ENCODE measurements around the gene MAB21L3.

The MAB21L3 gene

GRCh38 chr1:116164604-116165368 is 53.6 kb downstream of the MAB21L3 start:
- TF ChIP-seq JUND (IDR thresholded peaks at IDR 0.05; ENCODE audit: low read depth): no peak
- no peak for DNase-seq (ENCODE audit: low read depth in 1 of 2, low spot score in 1 of 2)
- in situ Hi-C loops (cut with HindIII; ENCODE audit: low pct_unique_long_range_greater_than_20kb, low sequenced_read_pairs): no loop called here

DNA sequence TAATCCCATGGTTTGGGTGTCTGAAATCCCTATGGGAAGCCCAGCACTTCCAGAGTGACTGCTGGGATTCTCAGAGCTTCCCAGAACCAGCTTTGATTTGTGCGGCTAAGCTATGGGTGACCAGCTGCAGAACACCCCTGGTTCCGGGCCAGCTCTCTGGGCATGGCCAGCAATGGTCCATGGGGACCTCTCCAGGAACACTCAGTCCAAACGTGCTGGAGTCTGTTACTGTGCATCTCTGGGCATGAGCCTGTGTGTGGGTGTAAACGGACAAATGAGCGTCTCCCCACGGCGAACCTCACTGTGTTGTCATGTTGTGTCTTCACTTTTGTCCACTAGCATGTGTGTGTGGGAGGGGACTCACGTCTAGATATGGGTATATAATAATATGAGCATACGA is 54.4 kb downstream of the MAB21L3 start:
- no peak for DNase-seq (ENCODE audit: low read depth in 1 of 2, low spot score in 1 of 2)
- TF ChIP-seq JUND (IDR thresholded peaks at IDR 0.05; ENCODE audit: low read depth): no peak
- in situ Hi-C loops (cut with HindIII; ENCODE audit: low pct_unique_long_range_greater_than_20kb, low sequenced_read_pairs): no loop called here

- in situ Hi-C loops (cut with HindIII; ENCODE audit: low pct_unique_long_range_greater_than_20kb, low sequenced_read_pairs): no loop called here
- no peak for TF ChIP-seq JUND (IDR thresholded peaks at IDR 0.05; ENCODE audit: low read depth)
- DNase-seq (ENCODE audit: low read depth in 1 of 2, low spot score in 1 of 2): no peak
These were observed 54.9 kb downstream of the MAB21L3 start for GRCh38 chr1:116166011-116166571.

GRCh38 chr1:116166655-116167054 is 55.5 kb downstream of the MAB21L3 start:
- in situ Hi-C loops (cut with HindIII; ENCODE audit: low pct_unique_long_range_greater_than_20kb, low sequenced_read_pairs): no loop called here
- no peak for TF ChIP-seq JUND (IDR thresholded peaks at IDR 0.05; ENCODE audit: low read depth)
- DNase-seq (ENCODE audit: low read depth in 1 of 2, low spot score in 1 of 2): no peak

DNA sequence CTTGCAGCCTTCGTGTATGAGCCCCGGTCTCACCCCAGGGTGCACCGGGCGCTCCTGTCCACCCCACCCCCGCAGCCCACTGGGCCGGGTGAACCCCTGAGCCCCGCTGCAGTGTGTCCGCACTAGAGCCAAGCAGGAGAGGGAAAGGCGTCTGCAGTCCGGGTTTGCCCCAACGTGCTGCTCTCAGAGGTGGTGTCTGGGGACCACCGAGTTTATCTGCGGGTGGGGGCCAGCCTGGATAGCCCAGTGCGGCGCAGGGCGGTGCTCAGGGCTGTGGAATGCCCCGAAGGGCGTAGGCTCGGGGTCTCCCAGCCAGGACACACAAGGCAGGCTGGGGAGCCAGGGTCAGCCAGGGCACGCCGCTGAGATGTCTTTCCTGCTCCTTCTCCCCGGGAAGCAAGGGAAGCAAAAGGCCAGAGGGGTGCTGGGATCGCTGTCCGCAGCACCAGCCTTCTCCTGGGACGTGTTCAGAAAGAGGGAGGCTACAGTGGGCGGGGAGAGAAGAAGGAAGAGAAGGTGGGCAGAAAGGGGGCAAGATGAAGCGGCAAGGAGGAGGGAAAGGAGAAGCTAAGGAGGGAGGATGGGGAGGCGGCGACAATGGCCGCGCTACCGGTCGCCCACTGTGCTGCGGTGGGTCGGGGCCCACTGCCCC is 56.6 kb downstream of the MAB21L3 start:
- in situ Hi-C loops (cut with HindIII; ENCODE audit: low pct_unique_long_range_greater_than_20kb, low sequenced_read_pairs): no loop called here
- TF ChIP-seq JUND (IDR thresholded peaks at IDR 0.05; ENCODE audit: low read depth): no peak
- DNase-seq (ENCODE audit: low read depth in 1 of 2, low spot score in 1 of 2): no peak

DNA sequence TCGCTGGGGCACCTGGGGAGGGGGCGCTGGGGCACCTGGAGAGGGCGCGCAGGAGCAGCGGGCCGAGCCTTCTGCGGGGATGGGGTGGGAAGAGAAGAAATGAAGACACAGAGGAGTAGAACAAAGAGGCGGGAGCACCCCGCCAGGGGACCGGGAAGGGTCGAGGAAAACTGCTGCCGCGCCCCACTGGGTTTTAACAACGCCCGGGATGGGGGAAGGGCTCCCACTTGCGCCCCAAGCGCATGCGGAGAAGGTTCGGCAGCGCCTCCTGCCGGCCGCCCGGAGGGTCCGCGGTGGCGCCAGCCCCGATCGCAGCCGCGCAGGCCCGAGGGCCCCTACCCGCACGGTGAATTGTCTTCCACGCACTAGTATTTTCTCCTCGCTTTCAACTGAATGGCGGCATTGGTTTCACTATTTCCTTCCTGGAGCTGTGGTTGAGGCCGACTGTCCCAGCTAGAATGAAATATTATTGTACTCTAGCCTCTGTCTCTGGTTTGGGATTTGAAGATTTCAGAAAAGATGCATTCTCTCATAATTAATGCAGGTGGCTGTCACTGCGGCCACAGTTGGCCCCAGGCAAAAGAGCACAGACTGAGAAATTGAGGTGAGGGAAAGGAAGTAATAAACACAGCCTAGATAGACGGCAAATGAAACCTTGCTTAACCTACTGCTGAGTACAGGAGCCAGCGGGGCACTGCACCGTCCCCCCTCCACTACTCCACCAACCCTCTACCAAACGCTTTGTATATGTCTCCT is 57.3 kb downstream of the MAB21L3 start:
- in situ Hi-C loops (cut with HindIII; ENCODE audit: low pct_unique_long_range_greater_than_20kb, low sequenced_read_pairs): no loop called here
- TF ChIP-seq JUND (IDR thresholded peaks at IDR 0.05; ENCODE audit: low read depth): no peak
- DNase-seq (ENCODE audit: low read depth in 1 of 2, low spot score in 1 of 2): peak; percentile 31 to 65

- in situ Hi-C loops (cut with HindIII; ENCODE audit: low pct_unique_long_range_greater_than_20kb, low sequenced_read_pairs): no loop called here
- TF ChIP-seq JUND (IDR thresholded peaks at IDR 0.05; ENCODE audit: low read depth): no peak
- DNase-seq (ENCODE audit: low read depth in 1 of 2, low spot score in 1 of 2): no peak
These were observed 58.7 kb downstream of the MAB21L3 start for GRCh38 chr1:116169898-116170297.

DNA sequence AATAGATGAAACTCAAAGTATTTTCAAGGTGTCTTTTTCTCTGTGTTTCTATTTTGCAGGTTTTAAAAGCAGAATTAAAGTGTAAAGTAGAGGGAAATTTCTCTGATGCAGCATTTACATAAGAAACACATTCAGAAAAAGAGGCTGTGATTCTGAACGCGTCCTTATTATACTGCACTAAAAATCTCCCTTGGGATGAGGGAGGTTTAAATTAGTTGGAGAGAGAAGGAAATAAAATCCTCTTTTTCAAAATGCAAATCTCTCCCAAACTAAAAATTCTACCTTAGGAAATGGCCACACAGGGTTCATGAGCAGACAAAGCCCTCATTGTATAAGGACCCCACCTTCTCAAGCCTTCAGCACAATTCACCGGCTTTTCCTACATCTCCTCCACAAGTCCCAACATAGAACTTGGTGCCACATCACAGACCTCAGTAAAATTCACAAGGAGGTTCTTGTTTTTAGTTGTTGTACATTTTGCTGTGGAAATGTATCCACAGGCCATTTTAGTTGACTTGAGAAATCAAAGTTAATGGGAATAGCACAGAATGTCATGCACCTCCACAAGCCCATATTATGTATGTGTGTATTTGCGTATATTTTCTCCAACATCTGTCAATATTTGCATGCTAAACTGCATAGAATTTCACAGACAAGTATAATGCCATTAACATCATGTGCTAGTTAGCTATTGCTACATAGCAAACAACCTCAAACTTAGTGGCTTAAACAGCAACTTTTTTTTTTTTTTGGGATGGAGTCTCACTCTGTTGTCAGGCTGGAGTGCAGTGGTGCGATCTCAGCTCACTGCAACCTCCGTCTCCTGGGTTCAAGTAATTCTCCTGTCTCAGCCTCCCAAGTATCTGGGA is 59.8 kb downstream of the MAB21L3 start:
- in situ Hi-C loops (cut with HindIII; ENCODE audit: low pct_unique_long_range_greater_than_20kb, low sequenced_read_pairs): no loop called here
- no peak for TF ChIP-seq JUND (IDR thresholded peaks at IDR 0.05; ENCODE audit: low read depth)
- DNase-seq (ENCODE audit: low read depth in 1 of 2, low spot score in 1 of 2): no peak

DNA sequence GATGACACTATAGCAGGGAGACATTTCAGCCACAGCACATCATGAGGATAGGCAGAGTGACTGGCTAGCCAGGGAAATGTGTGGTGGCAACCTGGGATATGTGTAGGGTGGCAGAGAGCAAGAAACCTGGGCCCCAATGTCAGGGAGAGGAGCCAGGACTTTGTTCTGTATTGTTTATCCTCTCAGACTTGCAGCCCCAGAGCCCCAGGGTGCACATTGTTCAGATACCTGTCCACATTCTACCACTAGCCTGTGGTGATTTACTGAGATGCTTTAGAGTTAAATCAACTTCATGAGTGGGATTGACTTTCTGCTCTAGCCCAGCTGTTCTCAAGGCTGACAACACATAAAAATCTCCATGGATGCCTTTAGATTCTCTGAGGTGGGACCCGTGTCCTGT is 61.5 kb downstream of the MAB21L3 start:
- peak in 1 of 2 experiments; percentile 70 for DNase-seq (ENCODE audit: low read depth in 1 of 2, low spot score in 1 of 2)
- TF ChIP-seq JUND (IDR thresholded peaks at IDR 0.05; ENCODE audit: low read depth): no peak
- in situ Hi-C loops (cut with HindIII; ENCODE audit: low pct_unique_long_range_greater_than_20kb, low sequenced_read_pairs): no loop called here

- no peak for DNase-seq (ENCODE audit: low read depth in 1 of 2, low spot score in 1 of 2)
- no peak for TF ChIP-seq JUND (IDR thresholded peaks at IDR 0.05; ENCODE audit: low read depth)
- in situ Hi-C loops (cut with HindIII; ENCODE audit: low pct_unique_long_range_greater_than_20kb, low sequenced_read_pairs): no loop called here
These were observed 64.4 kb downstream of the MAB21L3 start for GRCh38 chr1:116175611-116176010.

DNA sequence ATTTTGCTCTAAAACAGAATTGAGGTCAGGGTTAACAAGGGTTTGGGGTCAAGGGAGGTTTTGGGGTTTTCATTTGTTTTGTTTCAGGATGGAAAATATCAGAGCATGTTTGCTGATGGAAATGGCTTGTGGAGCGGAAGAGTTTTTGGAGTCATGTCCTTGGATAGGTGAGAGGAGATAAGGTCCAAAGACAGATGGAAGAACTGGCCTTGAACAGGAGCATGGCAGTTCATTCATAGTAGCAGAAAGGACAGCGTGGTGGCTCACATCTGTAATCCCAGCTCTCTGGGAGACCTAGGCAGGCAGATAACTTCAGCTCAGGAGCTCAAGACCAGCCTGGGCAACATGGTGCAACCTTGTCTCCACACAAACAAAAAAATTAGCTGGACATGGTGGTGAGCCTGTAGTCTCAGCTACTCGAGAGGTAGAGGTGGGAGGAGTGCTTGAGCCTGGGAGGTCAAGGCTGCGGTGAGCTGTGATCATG is 65.1 kb downstream of the MAB21L3 start:
- in situ Hi-C loops (cut with HindIII; ENCODE audit: low pct_unique_long_range_greater_than_20kb, low sequenced_read_pairs): no loop called here
- no peak for DNase-seq (ENCODE audit: low read depth in 1 of 2, low spot score in 1 of 2)
- TF ChIP-seq JUND (IDR thresholded peaks at IDR 0.05; ENCODE audit: low read depth): no peak

- no peak for DNase-seq (ENCODE audit: low read depth in 1 of 2, low spot score in 1 of 2)
- in situ Hi-C loops (cut with HindIII; ENCODE audit: low pct_unique_long_range_greater_than_20kb, low sequenced_read_pairs): no loop called here
- no peak for TF ChIP-seq JUND (IDR thresholded peaks at IDR 0.05; ENCODE audit: low read depth)
These were observed 66.7 kb downstream of the MAB21L3 start for GRCh38 chr1:116177861-116178260.

Data from T47D (cell line).